K562 (cell line): ENCODE measurements around the gene ZBTB46. TPM values are rescaled to one million over a fixed set of nuclear protein-coding genes. Genes with fewer than 3 reads are reported as not detected.

Experiments used
- CREBBP ChIP-seq: IDR thresholded peaks from one replicate; pipeline ENCODE4 v1.6.1; 2012; ENCODE audit warnings: low read depth, mild to moderate bottlenecking, control low read depth, inconsistent platforms, low read length
- HSF4 ChIP-seq: fragments of 250-450 bp; sonication (Bioruptor Pico); IDR thresholded peaks from 2 replicates; pipeline ENCODE4 v2.1.2; 2022; ENCODE audit warnings: mild to moderate bottlenecking, moderate library complexity, borderline replicate concordance
- KAT7 ChIP-seq: sonication (generic); formaldehyde crosslinking; IDR thresholded peaks from 2 replicates; pipeline ENCODE4 v1.8.0; 2022; ENCODE audit warnings: missing genetic modification reagents, mild to moderate bottlenecking, borderline replicate concordance
- KDM1A ChIP-seq, 2 experiments: fragments of 450-650 bp; IDR thresholded peaks; 2 replicates each; pipeline ENCODE4 v1.6.1; 2016; ENCODE audit warnings: mild to moderate bottlenecking in 2 of 2
- MYC ChIP-seq, 2 experiments: fragments of 250-450 bp in 1 of 2; sonication (Bioruptor Pico) in 1 of 2; IDR thresholded peaks; 2 replicates each; pipeline versions ENCODE4 v1.5.1 to v1.6.1; 2012 to 2021; ENCODE audit warnings: low read depth in 2 of 2, borderline replicate concordance in 1 of 2, improper control_type of control experiment in 1 of 2, low read length in 1 of 2, mild to moderate bottlenecking in 1 of 2, moderate library complexity in 1 of 2
- NEUROD1 ChIP-seq: fragments of 150-350 bp; IDR thresholded peaks from 2 replicates; pipeline ENCODE4 v1.6.1; 2014; ENCODE audit warnings: borderline replicate concordance, low read length, low read depth; ENCODE audit not compliant: partially characterized antibody
- PTRF ChIP-seq: fragments of 450-650 bp; IDR thresholded peaks from 2 replicates; pipeline ENCODE4 v1.6.1; 2016; ENCODE audit warnings: mild to moderate bottlenecking, missing genetic modification characterization, missing compliant biosample characterization
- RCOR1 ChIP-seq, 2 experiments: IDR thresholded peaks; 2 replicates each; pipeline ENCODE4 v1.6.1; 2012; ENCODE audit warnings: low read depth in 2 of 2, low read length in 2 of 2, borderline replicate concordance in 1 of 2, improper control_type of control experiment in 1 of 2
- RNF2 ChIP-seq: sonication (generic); IDR thresholded peaks from 2 replicates; pipeline ENCODE4 v1.6.1; 2016
- SIN3A ChIP-seq, 2 experiments: fragments of 150-350 bp in 1 of 2; IDR thresholded peaks; 2 replicates each; pipeline ENCODE4 v1.6.1; 2011 to 2016; ENCODE audit warnings: borderline replicate concordance in 2 of 2, low read depth in 2 of 2, low read length in 2 of 2, mild to moderate bottlenecking in 2 of 2, moderate library complexity in 2 of 2; ENCODE audit not compliant: control insufficient read depth in 1 of 2
- SP1 ChIP-seq: sonication (generic); formaldehyde crosslinking; IDR thresholded peaks from 2 replicates; pipeline ENCODE4 v1.8.1; 2022; ENCODE audit warnings: mild to moderate bottlenecking, missing genetic modification reagents
- TRIM28 ChIP-seq: fragments of 450-650 bp; IDR thresholded peaks from 2 replicates; pipeline ENCODE4 v1.6.1; 2017
- ZNF121 ChIP-seq: sonication (generic); formaldehyde crosslinking; conservative IDR thresholded peaks from 2 replicates; pipeline ENCODE4 v1.8.0; 2022; ENCODE audit warnings: missing genetic modification reagents
- ZNF311 ChIP-seq: fragments of 250-450 bp; sonication (Bioruptor Pico); IDR thresholded peaks from 2 replicates; pipeline ENCODE4 v1.4.0; 2020; ENCODE audit warnings: mild to moderate bottlenecking, moderate library complexity
- ZNF589 ChIP-seq: fragments of 200-800 bp; sonication (Bioruptor generic); IDR thresholded peaks from 2 replicates; pipeline ENCODE4 v1.6.1; 2016; ENCODE audit warnings: low read depth, missing genetic modification characterization, missing compliant biosample characterization
- ZNF764 ChIP-seq: fragments of 250-450 bp; sonication (Bioruptor Pico); IDR thresholded peaks from 2 replicates; pipeline ENCODE4 v1.4.0; 2020; ENCODE audit warnings: low read depth, mild to moderate bottlenecking, moderate library complexity
- polyA plus RNA-seq, 8 experiments: library from polyadenylated mRNA; depleted of rRNA in 4 of 8; stranded (reverse) in 5 of 8; unstranded in 3 of 8; fragments of >200 nt; fragmentation: Nextera tagmentation in 2 of 8; fragmentation: Illumina TruSeq in 1 of 8; extraction: Ambion mirVana in 2 of 8; extraction: Trizol in 1 of 8; gene quantifications; 2 replicates each; pipeline versions ENCODE4 v1.2.1 to v1.2.3, GENCODE V29; 2011 to 2014; ENCODE audit warnings: inconsistent platforms in 1 of 8, missing spikeins in 1 of 8
- total RNA-seq, 7 experiments: library from RNA; depleted of rRNA in 6 of 7; stranded (reverse); fragments of >200 nt in 6 of 7; fragmentation: Illumina TruSeq in 2 of 7; extraction: Trizol in 2 of 7; gene quantifications; 2 replicates each; pipeline versions ENCODE4 v1.2.1 to v1.2.3, GENCODE V29; 2011 to 2021; ENCODE audit warnings: low replicate concordance in 1 of 7
- TF ChIP-seq, protein P1 (sequence below), 2 experiments: fragments of 450-650 bp in 1 of 2; IDR thresholded peaks; 2 replicates each; pipeline ENCODE4 v1.6.1; 2011 to 2017; ENCODE audit warnings: low read depth in 2 of 2, antibody characterized with exemption in 1 of 2, borderline replicate concordance in 1 of 2, low read length in 1 of 2, mild to moderate bottlenecking in 1 of 2, mixed read lengths in 1 of 2; ENCODE audit not compliant: control insufficient read depth in 1 of 2
- TF ChIP-seq, protein P2 (sequence below): fragments of 250-450 bp; sonication (Bioruptor Pico); IDR thresholded peaks from 2 replicates; pipeline ENCODE4 v1.8.0; 2022; ENCODE audit warnings: inconsistent platforms, mild to moderate bottlenecking, moderate library complexity, borderline replicate concordance
- TF ChIP-seq, protein P3 (sequence below), 2 experiments: fragments of 250-450 bp in 1 of 2; fragments of 450-650 bp in 1 of 2; sonication (Bioruptor Pico) in 1 of 2; IDR thresholded peaks; 2 replicates each; pipeline versions ENCODE4 v1.6.1 to v1.8.0; 2016 to 2021; ENCODE audit warnings: mild to moderate bottlenecking in 2 of 2, moderate library complexity in 2 of 2, missing compliant biosample characterization in 1 of 2, missing genetic modification characterization in 1 of 2

ZBTB46 gene
- total and polyA plus RNA-seq, 9 of the 15 experiments (the other 6 are each of a cell fraction or from before 2014, with no cell fraction given) = 0.29 to 4.1 (median 1.1) TPM

DNA sequence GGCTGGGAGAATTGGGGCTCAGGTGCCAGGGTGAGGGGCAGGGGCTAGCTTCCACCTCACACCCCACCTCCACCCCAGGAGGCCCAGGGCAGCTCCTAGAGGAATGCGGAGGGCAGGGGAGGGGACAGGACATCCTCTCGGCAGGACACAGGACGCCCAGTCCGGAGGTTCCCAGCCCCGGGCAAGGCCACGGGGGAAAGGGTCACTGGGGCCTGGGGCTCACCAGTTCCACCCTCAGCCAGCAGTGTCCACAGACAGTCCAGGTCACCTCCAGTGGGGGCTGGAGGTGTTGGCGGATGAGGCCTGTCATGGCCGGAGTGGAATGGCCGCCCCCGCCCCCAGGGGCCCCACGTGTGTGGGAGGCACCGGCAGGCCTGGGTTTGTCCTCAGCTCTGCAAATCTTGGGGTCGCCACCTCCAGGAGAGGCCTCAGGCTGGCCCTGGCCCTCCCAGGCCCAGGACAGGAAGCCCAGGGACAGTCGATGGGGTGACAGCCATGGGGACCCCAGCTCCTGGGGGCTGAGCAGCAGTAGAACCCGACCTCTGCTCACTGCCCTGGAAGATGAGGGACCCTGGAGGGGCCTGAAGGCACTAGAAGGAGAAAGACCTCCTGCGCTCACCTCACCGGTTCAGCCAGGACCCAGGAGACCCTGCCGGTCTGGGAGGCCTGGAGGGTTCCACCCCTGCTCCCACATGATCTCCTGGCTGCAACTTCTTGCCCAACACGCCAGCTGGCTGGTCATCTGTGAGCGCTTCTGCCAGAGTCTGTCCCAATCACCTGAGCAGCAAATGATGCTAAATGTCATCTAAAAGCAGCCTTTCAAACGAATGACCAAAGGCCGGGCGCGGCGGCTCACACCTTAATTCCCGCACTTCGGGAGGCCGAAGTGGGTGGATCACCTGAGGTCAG is 17.2 kb upstream of the ZBTB46 start (continued):
- TF ChIP-seq, protein P1, sequence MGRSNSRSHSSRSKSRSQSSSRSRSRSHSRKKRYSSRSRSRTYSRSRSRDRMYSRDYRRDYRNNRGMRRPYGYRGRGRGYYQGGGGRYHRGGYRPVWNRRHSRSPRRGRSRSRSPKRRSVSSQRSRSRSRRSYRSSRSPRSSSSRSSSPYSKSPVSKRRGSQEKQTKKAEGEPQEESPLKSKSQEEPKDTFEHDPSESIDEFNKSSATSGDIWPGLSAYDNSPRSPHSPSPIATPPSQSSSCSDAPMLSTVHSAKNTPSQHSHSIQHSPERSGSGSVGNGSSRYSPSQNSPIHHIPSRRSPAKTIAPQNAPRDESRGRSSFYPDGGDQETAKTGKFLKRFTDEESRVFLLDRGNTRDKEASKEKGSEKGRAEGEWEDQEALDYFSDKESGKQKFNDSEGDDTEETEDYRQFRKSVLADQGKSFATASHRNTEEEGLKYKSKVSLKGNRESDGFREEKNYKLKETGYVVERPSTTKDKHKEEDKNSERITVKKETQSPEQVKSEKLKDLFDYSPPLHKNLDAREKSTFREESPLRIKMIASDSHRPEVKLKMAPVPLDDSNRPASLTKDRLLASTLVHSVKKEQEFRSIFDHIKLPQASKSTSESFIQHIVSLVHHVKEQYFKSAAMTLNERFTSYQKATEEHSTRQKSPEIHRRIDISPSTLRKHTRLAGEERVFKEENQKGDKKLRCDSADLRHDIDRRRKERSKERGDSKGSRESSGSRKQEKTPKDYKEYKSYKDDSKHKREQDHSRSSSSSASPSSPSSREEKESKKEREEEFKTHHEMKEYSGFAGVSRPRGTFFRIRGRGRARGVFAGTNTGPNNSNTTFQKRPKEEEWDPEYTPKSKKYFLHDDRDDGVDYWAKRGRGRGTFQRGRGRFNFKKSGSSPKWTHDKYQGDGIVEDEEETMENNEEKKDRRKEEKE (IDR thresholded peaks at IDR 0.05; ENCODE audit: borderline replicate concordance in 1 of 2, control insufficient read depth in 1 of 2, low read depth in 2 of 2, low read length in 1 of 2) = no peak
- TF ChIP-seq NEUROD1 = no peak
- no peak for TF ChIP-seq ZNF121 (CRISPR knock-in tag)
- 0 out of 2 replicates have a peak, but pooled peaks have one; percentile 39 for TF ChIP-seq SP1 (CRISPR knock-in tag)
- TF ChIP-seq PTRF (tag) = no peak
- TF ChIP-seq KAT7 (CRISPR knock-in tag) = no peak
- TF ChIP-seq SIN3A (IDR thresholded peaks at IDR 0.05; ENCODE audit: borderline replicate concordance in 2 of 2, control insufficient read depth in 1 of 2, low read depth in 2 of 2, low read length in 2 of 2) = no peak
- TF ChIP-seq CREBBP = no peak
- TF ChIP-seq ZNF589 (CRISPR knock-in tag) = no peak
- no peak for TF ChIP-seq TRIM28
- TF ChIP-seq, protein P2, sequence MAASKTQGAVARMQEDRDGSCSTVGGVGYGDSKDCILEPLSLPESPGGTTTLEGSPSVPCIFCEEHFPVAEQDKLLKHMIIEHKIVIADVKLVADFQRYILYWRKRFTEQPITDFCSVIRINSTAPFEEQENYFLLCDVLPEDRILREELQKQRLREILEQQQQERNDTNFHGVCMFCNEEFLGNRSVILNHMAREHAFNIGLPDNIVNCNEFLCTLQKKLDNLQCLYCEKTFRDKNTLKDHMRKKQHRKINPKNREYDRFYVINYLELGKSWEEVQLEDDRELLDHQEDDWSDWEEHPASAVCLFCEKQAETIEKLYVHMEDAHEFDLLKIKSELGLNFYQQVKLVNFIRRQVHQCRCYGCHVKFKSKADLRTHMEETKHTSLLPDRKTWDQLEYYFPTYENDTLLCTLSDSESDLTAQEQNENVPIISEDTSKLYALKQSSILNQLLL (CRISPR knock-in tag) = no peak
- TF ChIP-seq, protein P3, sequence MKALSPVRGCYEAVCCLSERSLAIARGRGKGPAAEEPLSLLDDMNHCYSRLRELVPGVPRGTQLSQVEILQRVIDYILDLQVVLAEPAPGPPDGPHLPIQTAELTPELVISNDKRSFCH (CRISPR knock-in tag; IDR thresholded peaks at IDR 0.05) = no peak
- TF ChIP-seq, protein P3 (tag; IDR thresholded peaks at IDR 0.05) = peak; percentile 72; the same call in 1 of the 2 replicates
- TF ChIP-seq ZNF764 (CRISPR knock-in tag) = no peak
- no peak for TF ChIP-seq HSF4 (CRISPR knock-in tag)
- TF ChIP-seq MYC (IDR thresholded peaks at IDR 0.05; ENCODE audit: low read depth, low read length) = no peak
- TF ChIP-seq MYC (CRISPR knock-in tag; IDR thresholded peaks at IDR 0.05; ENCODE audit: borderline replicate concordance, low read depth) = no peak
- 0 out of 4 replicates have a peak, but pooled peaks of 1 of the 2 experiments have one; percentile 5 for TF ChIP-seq KDM1A (IDR thresholded peaks at IDR 0.05)
- TF ChIP-seq ZNF311 (CRISPR knock-in tag) = no peak
- no peak; the same call in 1 of the 2 replicates for TF ChIP-seq RNF2
- no peak for TF ChIP-seq RCOR1 (IDR thresholded peaks at IDR 0.05; ENCODE audit: borderline replicate concordance in 1 of 2, low read depth in 2 of 2, low read length in 2 of 2)
